ENCODE measurements around the gene MYCBP2. TPM values are rescaled to one million over a fixed set of nuclear protein-coding genes. Genes with fewer than 3 reads are reported as not detected.

Gene MYCBP2
- polyA plus RNA-seq, 1 experiment: 22.9 TPM

- H3K4me3 ChIP-seq (ENCODE audit: low read depth, low read length): no peak overlapping the region
- CTCF ChIA-PET: interaction anchor here (0.6 kb wide), 1 partner anchor 700 kb away, joined by 3 read pairs; no protein-coding TSS in a partner anchor
- DNase-seq (ENCODE audit: low read depth): no peak
- H3K36me3 ChIP-seq (ENCODE audit: control insufficient read depth, insufficient read depth, low read length): peaks cover 6% of the 10 kb centered on the region; the same call in 1 of the 2 replicates
- POLR2A ChIA-PET: no interaction called here
- H3K27me3 ChIP-seq (ENCODE audit: control insufficient read depth, insufficient read depth, low read length): no peaks in the 10 kb centered on the region
- TF ChIP-seq CTCF (IDR thresholded peaks at IDR 0.05; ENCODE audit: insufficient read depth, low read depth, low read length): no peak
Observed at GRCh38 chr13:77056886-77057285, 270.0 kb downstream of the MYCBP2 start.

- POLR2A ChIA-PET: no interaction called here
- CTCF ChIA-PET: interaction anchor here (1.1 kb wide), 1 partner anchor 51 kb away, joined by 3 read pairs; no protein-coding TSS in a partner anchor
Observed at GRCh38 chr13:77056382-77056781, 270.5 kb downstream of the MYCBP2 start.

GRCh38 chr13:77055158-77055557 lies 271.7 kb downstream of the MYCBP2 start:
- POLR2A ChIA-PET: no interaction called here
- no peak overlapping the region for H3K4me3 ChIP-seq (ENCODE audit: low read depth, low read length)
- DNase-seq (ENCODE audit: low read depth): no peak
- H3K27me3 ChIP-seq (ENCODE audit: control insufficient read depth, insufficient read depth, low read length): no peaks in the 10 kb centered on the region
- CTCF ChIA-PET: interaction anchor here (0.7 to 1.1 kb wide), 2 partner anchors 12 to 50 kb away, joined by 3 read pairs; no protein-coding TSS in a partner anchor
- peaks cover 6% of the 10 kb centered on the region; the same call in 1 of the 2 replicates for H3K36me3 ChIP-seq (ENCODE audit: control insufficient read depth, insufficient read depth, low read length)
- no peak for TF ChIP-seq CTCF (IDR thresholded peaks at IDR 0.05; ENCODE audit: insufficient read depth, low read depth, low read length)

More at GRCh38 chr13:77056382-77056781, 270.5 kb downstream of the MYCBP2 start:
- no peaks in the 10 kb centered on the region for H3K27me3 ChIP-seq (ENCODE audit: control insufficient read depth, insufficient read depth, low read length)
- no peak for DNase-seq (ENCODE audit: low read depth)
- no peak overlapping the region for H3K4me3 ChIP-seq (ENCODE audit: low read depth, low read length)
- H3K36me3 ChIP-seq (ENCODE audit: control insufficient read depth, insufficient read depth, low read length): peaks cover 6% of the 10 kb centered on the region; the same call in 1 of the 2 replicates
- TF ChIP-seq CTCF (IDR thresholded peaks at IDR 0.05; ENCODE audit: insufficient read depth, low read depth, low read length): no peak

- ChIA-PET CTCF (no interaction called here), POLR2A (no interaction called here)
- no peak for DNase-seq (ENCODE audit: low read depth)
- no peak for TF ChIP-seq CTCF (IDR thresholded peaks at IDR 0.05; ENCODE audit: insufficient read depth, low read depth, low read length)
- peaks cover 6% of the 10 kb centered on the region; the same call in 1 of the 2 replicates for H3K36me3 ChIP-seq (ENCODE audit: control insufficient read depth, insufficient read depth, low read length)
- no peaks in the 10 kb centered on the region for H3K27me3 ChIP-seq (ENCODE audit: control insufficient read depth, insufficient read depth, low read length)
- H3K4me3 ChIP-seq (ENCODE audit: low read depth, low read length): no peak overlapping the region
Observed at GRCh38 chr13:77053192-77053591, 273.7 kb downstream of the MYCBP2 start.

GRCh38 chr13:77048681-77049080 lies 278.2 kb downstream of the MYCBP2 start:
- no peak for DNase-seq (ENCODE audit: low read depth)
- H3K36me3 ChIP-seq (ENCODE audit: control insufficient read depth, insufficient read depth, low read length): peaks cover 5% of the 10 kb centered on the region; the same call in 1 of the 2 replicates
- no peaks in the 10 kb centered on the region for H3K27me3 ChIP-seq (ENCODE audit: control insufficient read depth, insufficient read depth, low read length)
- ChIA-PET CTCF (no interaction called here), POLR2A (no interaction called here)
- TF ChIP-seq CTCF (IDR thresholded peaks at IDR 0.05; ENCODE audit: insufficient read depth, low read depth, low read length): no peak
- no peak overlapping the region for H3K4me3 ChIP-seq (ENCODE audit: low read depth, low read length)

Measured in BJ (cell line).